VCaP (cell line): ENCODE data around the gene NFIA.

Source experiments
- H3K27ac ChIP-seq: fragments of 450-650 bp; 2 replicates; pipeline ENCODE4 v1.5.1; 2017
- CTCF ChIP-seq: fragments of 450-650 bp; conservative IDR thresholded peaks from 2 replicates; pipeline ENCODE4 v1.5.1; 2017; ENCODE audit warnings: mild to moderate bottlenecking, moderate library complexity

NFIA gene

DNA sequence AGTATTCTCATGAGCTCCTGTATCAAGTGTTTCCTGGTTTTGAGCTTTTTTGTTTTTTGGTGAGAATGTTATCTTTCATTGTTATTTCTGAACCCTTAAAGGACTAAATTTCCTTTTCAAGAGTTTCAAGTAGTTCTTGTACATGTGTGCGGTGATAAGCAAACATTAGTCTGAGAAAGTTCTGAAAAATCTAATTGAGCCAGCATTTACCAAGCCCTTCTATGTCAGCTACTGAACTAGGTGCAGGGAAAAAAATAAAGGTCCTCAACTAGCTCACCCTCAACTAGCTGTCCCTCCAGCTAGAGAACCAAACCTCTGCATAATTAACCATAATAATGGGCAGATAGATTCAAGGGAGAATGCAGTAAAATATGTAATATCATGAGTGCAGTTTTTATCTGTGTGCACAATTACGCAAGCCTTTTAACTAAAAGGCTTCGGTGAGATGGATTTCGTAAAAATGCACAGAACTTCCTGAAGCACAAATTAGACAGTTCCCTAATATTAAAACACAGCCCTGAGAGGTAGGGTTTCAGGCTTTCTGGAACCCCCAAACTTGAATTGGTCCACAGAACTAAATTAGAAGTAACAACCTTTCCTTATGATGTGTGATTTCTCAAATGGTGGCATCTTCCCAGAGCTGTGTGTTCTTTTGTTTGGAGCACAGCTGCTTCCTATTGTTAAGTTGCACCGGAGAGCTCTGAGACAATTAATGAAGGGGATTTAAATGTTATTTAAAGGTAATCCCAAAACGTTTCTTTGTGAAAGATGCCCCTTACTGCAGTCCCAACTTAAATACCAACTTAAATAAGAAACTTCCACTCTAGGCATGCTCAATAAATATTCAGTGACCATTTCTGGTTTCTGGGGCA is 165.8 kb downstream of the NFIA start:
- no peak for TF ChIP-seq CTCF
- no peak overlapping the region for H3K27ac ChIP-seq

- no peak overlapping the region for H3K27ac ChIP-seq
- no peak for TF ChIP-seq CTCF
These were observed 168.6 kb downstream of the NFIA start for GRCh38 chr1:61250933-61251332.

DNA sequence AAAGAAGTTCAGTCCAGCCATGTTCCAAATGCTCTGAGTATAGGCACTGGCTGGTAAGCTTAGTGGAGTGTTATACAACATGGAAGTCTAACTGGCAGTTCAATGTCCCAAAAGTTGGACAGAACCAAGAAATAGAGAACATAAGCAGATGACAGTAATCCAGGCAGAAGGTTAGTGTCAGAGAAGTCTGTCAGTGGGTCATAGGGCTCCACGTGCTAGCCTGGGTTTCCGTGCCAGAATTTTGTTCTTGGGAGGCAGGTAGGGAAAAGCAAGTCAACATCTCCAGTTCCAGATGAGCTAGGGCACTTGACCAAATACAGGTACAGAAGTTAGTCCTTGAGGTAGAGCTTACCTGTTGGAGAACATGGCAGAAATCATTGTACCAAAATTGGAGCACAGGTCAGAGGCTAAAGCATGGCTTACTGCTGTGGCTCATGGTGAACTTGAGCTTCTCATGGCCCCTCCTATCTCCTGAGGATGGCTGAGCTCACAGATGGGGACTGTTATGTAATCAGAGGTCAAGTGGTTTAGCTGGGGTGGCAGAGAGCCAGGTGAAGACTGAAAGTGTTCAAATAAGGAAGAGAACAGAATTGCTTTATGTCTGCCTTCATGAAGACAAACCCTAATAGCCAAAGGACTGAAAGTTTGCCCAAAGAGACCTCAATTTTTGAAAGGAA is 170.8 kb downstream of the NFIA start:
- no peak for TF ChIP-seq CTCF
- no peak overlapping the region for H3K27ac ChIP-seq

DNA sequence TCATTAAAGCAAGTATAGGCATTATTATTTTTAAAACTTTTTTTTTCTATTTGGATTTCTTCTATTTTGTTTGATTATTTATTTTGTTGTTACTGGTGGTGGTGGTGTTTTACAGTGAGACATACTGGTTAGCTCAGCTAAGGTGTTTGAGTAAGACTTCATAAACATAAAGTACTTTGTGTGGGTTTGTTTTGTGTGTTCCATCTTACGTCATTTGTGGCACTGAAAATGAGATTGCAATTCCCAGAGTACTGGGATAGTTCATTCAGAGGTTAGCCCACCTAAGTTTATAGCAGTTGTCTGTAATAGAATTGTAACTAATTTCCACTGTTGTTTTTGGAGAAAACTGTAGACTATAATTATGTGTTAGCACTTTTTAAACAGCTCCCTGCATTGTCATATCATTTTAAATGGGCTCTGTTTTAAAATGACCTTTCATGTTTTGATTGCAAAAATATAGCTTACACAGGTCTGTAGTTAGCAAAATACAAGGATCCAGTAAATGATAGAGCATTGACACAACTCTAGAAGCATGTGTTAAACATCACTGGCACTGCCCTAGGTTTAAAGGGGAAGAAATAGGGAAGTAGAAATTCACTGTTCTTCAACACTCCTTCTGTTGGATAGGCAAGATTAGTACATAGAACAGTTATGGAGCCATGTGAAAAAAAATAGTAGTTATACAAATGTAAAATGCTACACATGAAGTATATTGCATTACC is 171.7 kb downstream of the NFIA start:
- TF ChIP-seq CTCF, result no peak
- peak overlapping the region; percentile 33; the same call in 1 of the 2 replicates for H3K27ac ChIP-seq

GRCh38 chr1:61254634-61255357 is 172.4 kb downstream of the NFIA start:
- TF ChIP-seq CTCF, result no peak
- peak overlapping the region; percentile 33; the same call in 1 of the 2 replicates for H3K27ac ChIP-seq

DNA sequence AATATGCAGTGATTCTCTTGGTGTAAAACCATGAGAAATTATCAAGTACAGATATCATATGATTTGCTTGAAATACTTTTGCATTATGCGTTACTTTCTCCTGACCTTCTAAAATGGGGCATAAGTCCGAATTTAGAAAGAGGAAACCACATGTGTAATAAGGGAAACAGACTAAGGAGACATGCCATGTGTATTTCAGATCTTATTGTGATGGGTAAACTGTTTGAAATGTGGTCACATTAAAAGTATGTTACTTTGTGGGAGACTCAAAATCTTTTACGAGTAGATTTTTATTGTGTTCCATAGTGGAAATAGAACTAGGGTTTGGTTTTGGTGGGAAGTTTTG is 173.0 kb downstream of the NFIA start:
- no peak for TF ChIP-seq CTCF
- peak overlapping the region; percentile 33; the same call in 1 of the 2 replicates for H3K27ac ChIP-seq
